ENCODE data around the gene RSPO1.

DNA sequence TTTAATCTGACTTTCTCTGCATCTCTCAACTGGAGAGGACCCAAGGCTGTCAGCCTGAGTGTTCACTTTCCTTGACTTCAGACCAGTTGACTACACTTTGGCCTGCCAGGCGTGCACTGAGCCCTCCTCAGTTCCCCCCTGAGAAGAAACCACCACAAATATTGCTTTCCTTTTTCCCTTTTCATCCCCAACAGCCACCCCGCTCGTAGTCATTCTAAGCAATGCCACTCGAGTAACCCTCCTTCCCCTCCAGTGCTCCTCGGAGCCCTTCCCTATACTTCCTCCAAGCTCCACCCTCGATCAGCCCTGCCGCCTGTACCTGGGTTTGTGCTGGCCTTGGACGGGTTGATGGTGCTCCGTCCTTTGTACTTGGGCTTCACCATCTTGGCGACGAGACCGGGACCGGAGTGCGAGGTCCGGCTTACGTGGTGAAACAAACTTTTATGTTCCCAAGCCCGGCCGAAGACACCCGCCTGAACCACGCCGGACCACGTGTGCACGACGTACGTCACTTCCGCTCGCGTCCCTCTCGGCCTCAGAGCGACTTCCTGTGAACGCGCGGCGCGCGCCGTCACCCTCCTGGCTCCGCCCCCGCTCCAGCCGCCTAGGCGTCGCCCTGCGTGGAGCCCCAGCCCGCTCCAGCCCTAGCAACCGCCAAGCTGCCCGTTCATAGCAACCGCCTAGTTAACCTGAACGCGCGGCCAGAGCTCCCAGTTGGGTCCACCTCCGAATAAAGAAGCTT, 39.1 kb downstream of the RSPO1 start, which contains the start of gene GNL2:
- TF ChIP-seq, protein P1, sequence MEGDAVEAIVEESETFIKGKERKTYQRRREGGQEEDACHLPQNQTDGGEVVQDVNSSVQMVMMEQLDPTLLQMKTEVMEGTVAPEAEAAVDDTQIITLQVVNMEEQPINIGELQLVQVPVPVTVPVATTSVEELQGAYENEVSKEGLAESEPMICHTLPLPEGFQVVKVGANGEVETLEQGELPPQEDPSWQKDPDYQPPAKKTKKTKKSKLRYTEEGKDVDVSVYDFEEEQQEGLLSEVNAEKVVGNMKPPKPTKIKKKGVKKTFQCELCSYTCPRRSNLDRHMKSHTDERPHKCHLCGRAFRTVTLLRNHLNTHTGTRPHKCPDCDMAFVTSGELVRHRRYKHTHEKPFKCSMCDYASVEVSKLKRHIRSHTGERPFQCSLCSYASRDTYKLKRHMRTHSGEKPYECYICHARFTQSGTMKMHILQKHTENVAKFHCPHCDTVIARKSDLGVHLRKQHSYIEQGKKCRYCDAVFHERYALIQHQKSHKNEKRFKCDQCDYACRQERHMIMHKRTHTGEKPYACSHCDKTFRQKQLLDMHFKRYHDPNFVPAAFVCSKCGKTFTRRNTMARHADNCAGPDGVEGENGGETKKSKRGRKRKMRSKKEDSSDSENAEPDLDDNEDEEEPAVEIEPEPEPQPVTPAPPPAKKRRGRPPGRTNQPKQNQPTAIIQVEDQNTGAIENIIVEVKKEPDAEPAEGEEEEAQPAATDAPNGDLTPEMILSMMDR (IDR thresholded peaks at IDR 0.05; ENCODE audit: low read length) = no peak
- TF ChIP-seq EZH2 (IDR thresholded peaks at IDR 0.05; ENCODE audit: borderline replicate concordance, low read length) = no peak

Measured in OCI-LY1 (cell line).